ENCODE results near the gene LYSET.

Gene LYSET

GRCh38 chr14:93200553-93200952 is 15.4 kb downstream of the LYSET start:
- no peak for TF ChIP-seq CTCF (conservative IDR thresholded peaks at IDR 0.05; ENCODE audit: low read depth, low read length)
- no peak overlapping the region for H3K4me3 ChIP-seq (ENCODE audit: low read length)
- no peak for DNase-seq (ENCODE audit: low read depth)

DNA sequence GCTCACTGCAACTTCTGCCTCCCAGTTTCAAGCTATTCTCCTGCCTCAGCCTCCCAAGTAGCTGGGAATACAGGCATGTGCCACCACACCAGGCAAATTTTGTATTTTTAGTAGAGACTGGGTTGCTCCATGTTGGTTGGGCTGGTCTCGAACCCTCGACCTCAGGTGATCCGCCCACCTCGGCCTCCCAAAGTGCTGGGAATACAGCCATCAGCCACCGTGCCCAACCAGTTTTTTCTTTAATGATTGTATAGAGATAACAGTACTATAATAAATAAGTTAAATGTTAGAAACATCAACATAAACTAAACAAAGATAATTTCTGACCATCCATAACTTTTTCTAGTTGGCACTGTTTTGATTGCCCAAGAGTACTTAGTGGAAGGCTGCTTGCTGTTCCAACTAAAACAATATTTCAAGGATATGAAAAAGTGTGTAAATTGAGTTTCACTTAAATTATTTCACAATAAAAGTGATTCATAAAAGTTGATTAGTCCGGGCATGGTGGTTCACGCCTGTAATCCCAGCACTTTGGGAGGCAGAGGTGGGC is 16.1 kb downstream of the LYSET start:
- no peak for DNase-seq (ENCODE audit: low read depth)
- no peak for TF ChIP-seq CTCF (conservative IDR thresholded peaks at IDR 0.05; ENCODE audit: low read depth, low read length)
- H3K4me3 ChIP-seq (ENCODE audit: low read length) = no peak overlapping the region

- DNase-seq (ENCODE audit: low read depth) = peak; percentile 89
- peak within 1 kb of the TSS; percentile 71 for H3K4me3 ChIP-seq (ENCODE audit: low read length)
- TF ChIP-seq CTCF (conservative IDR thresholded peaks at IDR 0.05; ENCODE audit: low read depth, low read length) = peak; percentile 20
These were observed 21.8 kb downstream of the LYSET start, which contains the start of the genes GON7 and UBR7 for GRCh38 chr14:93206793-93207467. GON7 (minus strand) TSS chr14:93207065; CDS start chr14:93207037, 28 bp downstream. UBR7 (plus strand) TSS chr14:93207256; CDS start chr14:93207292, 36 bp downstream.

- no peak for DNase-seq (ENCODE audit: low read depth)
- peak overlapping the region; percentile 71 for H3K4me3 ChIP-seq (ENCODE audit: low read length)
- peak; percentile 57 for TF ChIP-seq CTCF (conservative IDR thresholded peaks at IDR 0.05; ENCODE audit: low read depth, low read length)
These were observed 22.6 kb downstream of the LYSET start for GRCh38 chr14:93207468-93208308.

- no peak overlapping the region for H3K4me3 ChIP-seq (ENCODE audit: low read length)
- no peak for TF ChIP-seq CTCF (conservative IDR thresholded peaks at IDR 0.05; ENCODE audit: low read depth, low read length)
- no peak for DNase-seq (ENCODE audit: low read depth)
These were observed 27.3 kb downstream of the LYSET start for GRCh38 chr14:93212432-93212831.

- no peak for TF ChIP-seq CTCF (conservative IDR thresholded peaks at IDR 0.05; ENCODE audit: low read depth, low read length)
- no peak overlapping the region for H3K4me3 ChIP-seq (ENCODE audit: low read length)
- no peak for DNase-seq (ENCODE audit: low read depth)
These were observed 29.5 kb downstream of the LYSET start for GRCh38 chr14:93214598-93214997.
